Lower lobe of right lung (tissue), 2 donors: ENCODE measurements around the gene WDR17. TPM values are rescaled to one million over a fixed set of nuclear protein-coding genes. Genes with fewer than 3 reads are reported as not detected.

Experiments
- ATAC-seq, 2 donors: fragments of 200-7000 bp; cut with Tn5 transposase; one replicate each; pipeline ENCODE4 v1.9.1; 2020 to 2022; ENCODE audit warnings: mild to moderate bottlenecking in 2 of 2, moderate library complexity in 2 of 2
- DNase-seq: peaks from one replicate; pipeline ENCODE4 v3.0.0-alpha.2; 2020
- H3K27ac ChIP-seq: fragments of 200-600 bp; one replicate; pipeline ENCODE4 v1.8.0; 2022
- H3K27me3 ChIP-seq: fragments of 200-600 bp; one replicate; pipeline ENCODE4 v1.8.0; 2022; ENCODE audit warnings: low read depth
- H3K36me3 ChIP-seq: fragments of 200-600 bp; one replicate; pipeline ENCODE4 v1.8.0; 2022; ENCODE audit warnings: mild to moderate bottlenecking
- H3K4me1 ChIP-seq: fragments of 200-600 bp; one replicate; pipeline ENCODE4 v1.8.0; 2022
- H3K4me3 ChIP-seq: fragments of 200-600 bp; one replicate; pipeline ENCODE4 v1.8.0; 2022; ENCODE audit warnings: mild to moderate bottlenecking
- H3K9me3 ChIP-seq: fragments of 200-600 bp; one replicate; pipeline ENCODE4 v1.8.0; 2022
- intact Hi-C: fragments of 100-400 bp; cut with DNase I; formaldehyde crosslinking; loops from one replicate; pipeline ENCODE4 v1.11.0; 2022
- total RNA-seq: library from RNA; stranded (reverse); fragmentation: NEBNext Ultra II Directional; extraction: Animal tissue kit (Norgen Biotek cat#: 25700); gene quantifications from one replicate; pipeline ENCODE4 v1.2.1, GENCODE V29; 2021
- TF ChIP-seq, protein P1 (sequence below): fragments of 200-600 bp; IDR thresholded peaks from one replicate; pipeline ENCODE4 v1.8.0; 2022; ENCODE audit warnings: antibody characterized with exemption, mild to moderate bottlenecking
- donor health status: DM: no; HTN: yes; CAD: no; lungs with severe emphysema.

The WDR17 gene
- total RNA-seq, 1 donor from 2014 or later, result 5.6 TPM

DNA sequence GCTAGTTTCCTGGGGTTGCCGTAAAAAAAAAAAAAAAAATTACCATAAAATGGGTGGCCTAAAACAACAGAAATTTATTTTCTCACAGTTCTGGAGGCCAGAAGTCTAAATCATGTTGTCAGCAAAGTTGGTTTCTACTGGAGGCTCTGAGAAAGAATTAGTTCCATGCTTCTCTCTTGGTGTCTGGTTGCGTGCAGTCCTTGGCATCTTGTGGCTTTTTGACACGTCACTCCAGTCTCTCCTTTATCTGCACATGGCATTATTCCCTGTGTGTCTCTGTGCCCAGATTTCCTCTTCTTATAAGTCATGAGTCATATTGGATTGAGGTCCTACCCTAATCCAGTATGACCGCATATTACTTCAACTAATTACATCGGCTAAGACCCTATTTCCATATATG is 91.0 kb downstream of the WDR17 start:
- Histone ChIP-seq H3K4me1 (no peaks in the 10 kb centered on the region), H3K4me3 (no peak overlapping the region), H3K9me3 (no peaks in the 10 kb centered on the region), H3K27ac (no peak overlapping the region), H3K36me3 (no peaks in the 10 kb centered on the region), H3K27me3 (no peaks in the 10 kb centered on the region)
- DNase-seq, result no peak
- ATAC-seq, result no peak
- intact Hi-C loops, result no loop called here
- TF ChIP-seq, protein P1, sequence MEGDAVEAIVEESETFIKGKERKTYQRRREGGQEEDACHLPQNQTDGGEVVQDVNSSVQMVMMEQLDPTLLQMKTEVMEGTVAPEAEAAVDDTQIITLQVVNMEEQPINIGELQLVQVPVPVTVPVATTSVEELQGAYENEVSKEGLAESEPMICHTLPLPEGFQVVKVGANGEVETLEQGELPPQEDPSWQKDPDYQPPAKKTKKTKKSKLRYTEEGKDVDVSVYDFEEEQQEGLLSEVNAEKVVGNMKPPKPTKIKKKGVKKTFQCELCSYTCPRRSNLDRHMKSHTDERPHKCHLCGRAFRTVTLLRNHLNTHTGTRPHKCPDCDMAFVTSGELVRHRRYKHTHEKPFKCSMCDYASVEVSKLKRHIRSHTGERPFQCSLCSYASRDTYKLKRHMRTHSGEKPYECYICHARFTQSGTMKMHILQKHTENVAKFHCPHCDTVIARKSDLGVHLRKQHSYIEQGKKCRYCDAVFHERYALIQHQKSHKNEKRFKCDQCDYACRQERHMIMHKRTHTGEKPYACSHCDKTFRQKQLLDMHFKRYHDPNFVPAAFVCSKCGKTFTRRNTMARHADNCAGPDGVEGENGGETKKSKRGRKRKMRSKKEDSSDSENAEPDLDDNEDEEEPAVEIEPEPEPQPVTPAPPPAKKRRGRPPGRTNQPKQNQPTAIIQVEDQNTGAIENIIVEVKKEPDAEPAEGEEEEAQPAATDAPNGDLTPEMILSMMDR, result no peak

DNA sequence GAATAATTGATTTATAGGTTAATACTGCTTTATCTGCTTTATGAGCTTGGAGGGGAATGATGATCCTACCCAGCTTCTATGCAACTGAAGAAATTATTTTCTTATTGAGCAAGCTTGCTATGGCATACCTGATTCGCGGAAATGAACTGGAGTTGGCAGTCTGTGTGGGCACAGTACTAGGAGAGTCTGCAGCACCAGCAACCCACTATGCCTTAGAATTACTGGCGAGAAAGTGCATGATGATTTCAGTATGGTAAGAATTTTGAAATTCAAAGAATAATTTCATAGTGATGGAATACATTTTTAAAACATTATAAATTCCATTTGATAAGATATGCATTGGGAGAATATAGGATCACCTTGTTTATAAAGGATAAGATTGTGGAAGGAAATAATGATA is 97.4 kb downstream of the WDR17 start:
- Histone ChIP-seq H3K36me3 (no peaks in the 10 kb centered on the region), H3K27ac (no peak overlapping the region), H3K4me1 (no peaks in the 10 kb centered on the region), H3K4me3 (no peak overlapping the region), H3K9me3 (no peaks in the 10 kb centered on the region), H3K27me3 (no peaks in the 10 kb centered on the region)
- TF ChIP-seq, protein P1, result no peak
- no peak for ATAC-seq
- intact Hi-C loops, result no loop called here
- no peak for DNase-seq

DNA sequence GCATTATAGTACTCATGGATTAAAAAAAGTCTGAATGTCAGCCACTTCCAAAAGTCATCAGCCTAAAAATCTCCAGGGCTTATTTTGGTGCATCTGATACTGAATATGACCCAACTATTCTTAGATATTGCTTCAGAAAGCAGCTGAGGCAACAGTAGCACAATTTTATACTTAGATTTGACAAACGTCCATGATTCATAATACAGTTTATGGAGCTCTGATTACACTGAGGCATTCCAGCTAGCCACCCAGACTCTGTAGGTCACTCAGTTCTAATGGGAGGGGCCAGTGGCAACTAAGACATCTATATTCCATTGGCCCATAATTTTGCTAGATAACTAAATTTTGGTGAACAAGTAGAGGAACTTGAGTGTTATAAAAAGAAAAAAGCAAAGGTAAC is 119.4 kb downstream of the WDR17 start:
- H3K36me3 ChIP-seq, result no peaks in the 10 kb centered on the region
- H3K27ac ChIP-seq, result no peak overlapping the region
- TF ChIP-seq, protein P1, result no peak
- H3K4me3 ChIP-seq, result no peak overlapping the region
- no peaks in the 10 kb centered on the region for H3K9me3 ChIP-seq
- intact Hi-C loops, result no loop called here
- DNase-seq (no peak), ATAC-seq (no peak)
- no peaks in the 10 kb centered on the region for H3K4me1 ChIP-seq
- no peaks in the 10 kb centered on the region for H3K27me3 ChIP-seq

DNA sequence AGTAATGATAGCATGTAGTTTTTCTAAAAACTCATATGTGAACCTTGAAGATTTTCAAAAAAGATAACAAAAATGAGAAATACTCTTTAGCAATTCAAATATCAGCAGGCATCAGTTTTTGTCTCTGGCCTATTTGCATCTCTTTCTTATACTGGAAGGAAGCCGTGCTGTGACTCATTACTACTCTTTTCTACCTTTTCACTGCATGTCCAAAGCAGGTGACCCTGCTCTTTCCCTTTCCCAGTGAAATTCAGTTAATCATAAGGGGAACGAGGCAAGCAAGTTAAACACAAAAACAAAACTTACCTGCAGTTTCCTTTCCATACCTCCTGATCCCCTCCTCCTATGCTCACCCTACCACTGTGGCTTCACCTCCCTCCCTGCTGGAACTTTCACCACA is 120.4 kb downstream of the WDR17 start:
- no peaks in the 10 kb centered on the region for H3K4me1 ChIP-seq
- H3K4me3 ChIP-seq, result no peak overlapping the region
- no peaks in the 10 kb centered on the region for H3K27me3 ChIP-seq
- ATAC-seq (no peak), DNase-seq (no peak)
- intact Hi-C loops, result no loop called here
- H3K27ac ChIP-seq, result no peak overlapping the region
- H3K9me3 ChIP-seq, result no peaks in the 10 kb centered on the region
- H3K36me3 ChIP-seq, result no peaks in the 10 kb centered on the region
- TF ChIP-seq, protein P1, result no peak

DNA sequence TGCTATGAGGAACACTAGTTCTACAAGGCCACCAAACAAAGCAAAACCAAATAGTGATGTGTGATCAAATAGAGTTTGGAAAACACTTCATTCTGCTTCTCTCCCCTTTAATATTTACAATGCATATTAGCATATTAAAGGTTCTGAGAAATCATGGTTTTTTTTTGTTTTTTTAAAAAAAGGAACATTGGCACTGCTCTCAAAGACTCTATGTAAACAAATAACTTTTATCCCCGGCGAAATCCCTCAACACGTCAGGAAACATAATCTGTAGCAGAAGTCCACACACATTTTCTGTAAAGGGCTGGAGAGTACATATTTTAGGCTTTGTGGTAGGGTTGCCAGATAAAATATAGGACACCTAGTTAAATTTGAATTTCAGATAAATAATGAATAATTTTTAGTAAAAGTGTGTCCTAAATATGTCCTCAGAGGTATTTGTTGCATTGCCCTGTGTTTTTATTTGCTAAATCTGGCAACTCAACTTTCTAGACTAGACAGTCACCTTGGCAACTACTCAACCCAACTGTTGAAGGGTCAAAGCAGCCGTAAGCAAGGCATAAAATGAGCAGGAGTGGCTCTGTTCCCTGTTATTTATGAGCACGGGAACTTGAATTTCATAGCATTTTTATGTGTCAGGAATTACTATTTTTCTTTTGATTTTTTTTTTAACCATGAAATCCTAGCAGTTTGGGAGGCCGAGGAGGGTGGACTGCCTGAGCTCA is 121.2 kb downstream of the WDR17 start:
- intact Hi-C loops, result no loop called here
- H3K27ac ChIP-seq, result no peak overlapping the region
- no peak for DNase-seq

More for the DNA sequence above, 121.2 kb downstream of the WDR17 start:
- Histone ChIP-seq H3K4me3 (no peak overlapping the region), H3K27me3 (no peaks in the 10 kb centered on the region), H3K4me1 (no peaks in the 10 kb centered on the region), H3K9me3 (no peaks in the 10 kb centered on the region), H3K36me3 (no peaks in the 10 kb centered on the region)
- TF ChIP-seq, protein P1, result no peak
- ATAC-seq, result no peak
